AG08396 (cell line): Measurements from ENCODE around the gene NCF4.

ENCODE experiments used
- DNase-seq: peaks from one replicate; pipeline ENCODE4 v3.0.0; 2012; ENCODE audit warnings: low spot score, mixed read lengths

The NCF4 gene

DNA sequence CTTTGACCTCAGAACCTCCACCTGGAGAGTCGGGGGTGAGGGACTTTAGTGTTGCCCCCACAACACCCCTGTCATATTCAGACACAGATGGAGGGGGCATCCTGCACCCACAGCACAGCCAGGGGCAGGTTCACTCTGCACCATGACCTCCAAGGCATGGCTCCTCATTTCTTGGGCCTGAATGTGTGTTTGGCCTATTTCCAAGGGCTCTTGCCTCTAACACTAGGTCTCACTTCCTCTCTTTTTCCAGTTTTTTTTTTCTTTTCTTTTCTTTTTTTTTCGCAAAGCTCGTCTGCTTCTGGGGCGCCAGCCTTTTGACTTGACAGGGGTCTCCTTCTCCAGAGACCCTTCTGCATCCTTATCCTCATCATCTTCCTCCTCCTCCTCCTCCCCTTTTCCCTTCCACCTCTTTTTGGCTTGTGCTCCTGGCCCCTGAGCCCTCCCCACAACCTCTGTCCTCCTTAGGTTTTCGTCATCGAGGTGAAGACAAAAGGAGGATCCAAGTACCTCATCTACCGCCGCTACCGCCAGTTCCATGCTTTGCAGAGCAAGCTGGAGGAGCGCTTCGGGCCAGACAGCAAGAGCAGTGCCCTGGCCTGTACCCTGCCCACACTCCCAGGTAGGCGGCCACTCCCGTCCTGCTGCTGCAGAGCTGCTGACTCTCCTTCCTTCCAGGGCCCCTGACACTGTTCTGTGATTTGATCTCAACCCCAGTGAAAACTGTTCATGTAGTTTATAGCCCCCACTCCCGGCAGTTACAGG is 3.8 kb downstream of the NCF4 start:
- DNase-seq = no peak

DNA sequence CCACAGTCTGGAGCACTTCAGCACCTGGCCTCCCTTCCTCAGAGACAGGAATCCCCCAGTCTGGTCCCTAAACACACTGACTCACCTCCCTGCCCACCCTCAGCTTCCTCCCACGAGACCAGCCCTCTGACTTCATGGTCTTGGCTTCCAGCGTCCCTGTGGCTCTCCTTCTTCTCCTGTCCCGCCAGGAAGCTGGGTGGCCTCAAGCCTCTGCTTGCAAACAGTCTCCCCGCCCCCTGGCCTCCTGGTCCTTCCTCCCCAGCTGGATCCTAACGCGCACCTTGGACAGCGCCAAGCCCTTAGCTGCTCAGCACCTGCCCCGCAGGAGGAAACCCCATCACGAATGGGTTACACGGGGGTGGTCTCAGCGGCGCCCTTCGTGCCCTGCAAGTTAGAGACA is 4.5 kb downstream of the NCF4 start:
- no peak for DNase-seq

DNA sequence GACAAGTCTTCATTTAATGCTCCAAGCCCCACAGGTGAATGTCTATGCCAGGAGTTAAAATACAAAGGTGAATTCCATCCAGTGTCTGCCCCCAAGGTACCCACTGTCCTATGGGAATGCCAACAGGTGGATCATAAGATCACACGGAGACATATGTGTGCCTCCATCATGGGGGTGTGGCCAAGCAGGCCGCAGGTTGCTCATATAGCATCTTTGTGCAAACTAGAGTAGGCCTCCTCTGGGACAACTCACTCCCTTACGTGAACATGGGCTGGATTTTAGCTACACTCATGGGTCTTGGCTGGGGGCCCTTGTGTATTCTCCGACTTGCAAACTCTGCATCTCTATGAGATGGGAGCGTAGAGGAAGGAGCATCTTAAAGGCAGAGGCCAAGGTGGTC is 6.9 kb downstream of the NCF4 start:
- no peak for DNase-seq

DNA sequence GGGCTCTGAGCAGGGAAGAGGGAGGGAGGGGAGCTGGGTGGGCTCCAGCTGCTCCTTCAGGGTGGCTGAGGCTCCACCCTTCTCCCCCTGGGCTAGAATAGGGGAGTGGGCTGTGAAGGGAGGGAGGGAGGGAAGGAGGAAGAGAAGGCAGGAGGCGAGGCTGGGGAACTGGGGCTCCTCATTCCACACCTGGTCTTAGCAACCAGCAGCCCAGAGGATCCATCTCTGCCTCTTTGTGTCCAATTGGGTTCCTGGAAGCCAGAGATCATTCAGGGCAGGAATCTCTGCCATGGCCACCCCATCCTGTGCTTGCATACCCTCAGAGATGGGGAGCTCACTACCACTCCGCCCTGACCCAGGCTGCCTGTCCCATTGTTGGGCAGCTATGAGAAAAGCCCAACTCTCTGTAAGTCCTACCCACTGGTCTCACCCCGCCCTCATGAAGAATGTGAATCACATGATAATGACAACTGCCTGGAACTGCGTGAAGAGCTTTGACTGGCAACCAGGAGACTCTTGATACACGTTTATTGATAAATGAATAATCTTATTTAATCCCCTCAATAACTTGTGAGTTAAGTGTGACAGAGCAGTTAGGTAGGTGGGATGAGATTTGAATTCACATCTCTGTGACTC is 7.9 kb downstream of the NCF4 start:
- no peak for DNase-seq

- no peak for DNase-seq
Observed at GRCh38 chr22:36870250-36870649, 9.4 kb downstream of the NCF4 start.

GRCh38 chr22:36871669-36872081 is 10.9 kb downstream of the NCF4 start:
- DNase-seq = no peak

GRCh38 chr22:36872084-36872483 is 11.3 kb downstream of the NCF4 start:
- no peak for DNase-seq

DNA sequence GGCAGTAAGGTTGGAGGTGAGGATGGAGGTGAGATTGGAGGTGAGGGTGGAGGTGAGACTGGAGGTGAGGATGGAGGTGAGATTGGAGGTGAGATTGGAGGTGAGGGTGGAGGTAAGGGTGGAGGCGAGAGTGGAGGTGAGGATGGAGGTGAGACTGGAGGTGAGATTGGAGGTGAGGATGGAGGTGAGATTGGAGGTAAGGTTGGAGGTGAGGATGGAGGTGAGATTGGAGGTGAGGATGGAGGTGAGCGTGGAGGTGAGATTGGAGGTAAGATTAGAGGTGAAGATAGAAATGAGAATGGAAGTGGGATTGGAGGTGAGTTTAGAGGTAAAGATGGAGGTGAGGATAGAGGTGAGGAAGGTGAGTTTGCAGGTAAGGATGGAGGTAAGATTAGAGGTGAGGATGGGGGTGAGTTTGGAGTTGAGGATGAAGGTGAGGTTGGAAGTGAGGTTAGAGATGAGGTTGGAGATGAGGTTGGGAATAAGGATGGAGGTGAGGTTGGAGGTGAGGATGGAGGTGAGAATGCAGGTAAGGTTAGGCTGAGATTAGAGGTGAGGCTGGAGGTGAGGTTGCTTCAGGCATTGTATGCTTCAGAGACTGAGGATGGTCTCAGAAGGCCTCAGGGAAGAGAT is 12.2 kb downstream of the NCF4 start:
- no peak for DNase-seq

- peak; percentile 76 for DNase-seq
Observed at GRCh38 chr22:36873614-36874308, 13.0 kb downstream of the NCF4 start.

DNA sequence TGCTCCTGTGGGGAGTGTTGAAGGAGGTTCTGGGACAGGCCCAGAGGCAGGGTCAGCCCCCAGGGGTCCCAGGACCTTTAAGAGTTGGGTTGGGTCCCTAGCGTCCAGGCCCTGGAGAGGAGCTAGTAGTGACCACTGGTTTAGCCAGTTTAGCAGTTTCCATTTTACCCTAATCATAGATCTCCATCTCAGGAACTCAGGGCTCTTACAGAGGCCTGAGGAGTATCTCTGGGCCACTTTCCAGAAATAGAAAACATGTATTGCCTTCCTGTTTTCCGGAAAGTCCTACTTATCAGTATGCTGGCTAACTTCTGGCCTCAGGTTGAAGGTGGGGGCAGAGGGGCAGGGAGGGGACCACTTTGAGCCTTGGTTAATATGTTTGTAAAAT is 13.5 kb downstream of the NCF4 start:
- no peak for DNase-seq

DNA sequence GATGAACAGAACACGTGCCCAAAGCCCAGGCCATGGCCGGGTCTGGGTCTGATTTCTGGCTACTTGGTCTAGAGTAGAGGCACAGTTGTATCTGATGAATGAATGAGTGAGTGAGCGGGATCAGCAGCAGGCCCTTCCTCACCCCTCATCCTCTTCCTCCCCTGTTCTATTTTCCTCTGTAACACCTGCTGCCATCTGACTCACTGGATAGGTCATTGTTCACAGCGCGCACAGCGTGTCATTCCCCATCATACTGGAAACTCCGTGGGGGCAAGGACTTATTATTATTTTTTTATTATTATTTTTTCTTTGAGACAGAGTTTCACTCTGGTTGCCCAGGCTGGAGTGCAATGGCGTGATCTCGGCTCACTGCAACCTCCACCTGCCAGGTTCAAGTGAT is 13.9 kb downstream of the NCF4 start:
- no peak for DNase-seq

- no peak for DNase-seq
Observed at GRCh38 chr22:36875741-36876140, 14.9 kb downstream of the NCF4 start.

DNA sequence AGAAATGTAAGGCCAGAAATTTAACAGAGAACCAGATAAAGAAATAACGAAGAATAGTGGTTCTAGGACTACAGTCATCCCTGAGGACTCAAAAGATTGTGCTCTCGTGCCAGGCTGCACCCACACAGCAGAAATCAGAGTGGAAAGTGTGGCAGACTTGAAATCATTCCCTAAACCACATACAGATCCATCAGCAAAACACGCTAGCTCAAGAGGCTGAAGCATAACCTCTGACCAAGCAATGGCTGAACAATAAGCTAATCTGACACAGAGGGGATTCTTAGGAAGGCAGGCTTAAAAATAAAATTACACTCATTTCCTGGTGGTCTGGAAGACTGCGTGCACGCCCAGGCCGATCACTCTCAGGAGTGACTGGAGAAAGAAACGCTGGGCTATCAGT is 19.0 kb downstream of the NCF4 start:
- peak; percentile 25 for DNase-seq

DNA sequence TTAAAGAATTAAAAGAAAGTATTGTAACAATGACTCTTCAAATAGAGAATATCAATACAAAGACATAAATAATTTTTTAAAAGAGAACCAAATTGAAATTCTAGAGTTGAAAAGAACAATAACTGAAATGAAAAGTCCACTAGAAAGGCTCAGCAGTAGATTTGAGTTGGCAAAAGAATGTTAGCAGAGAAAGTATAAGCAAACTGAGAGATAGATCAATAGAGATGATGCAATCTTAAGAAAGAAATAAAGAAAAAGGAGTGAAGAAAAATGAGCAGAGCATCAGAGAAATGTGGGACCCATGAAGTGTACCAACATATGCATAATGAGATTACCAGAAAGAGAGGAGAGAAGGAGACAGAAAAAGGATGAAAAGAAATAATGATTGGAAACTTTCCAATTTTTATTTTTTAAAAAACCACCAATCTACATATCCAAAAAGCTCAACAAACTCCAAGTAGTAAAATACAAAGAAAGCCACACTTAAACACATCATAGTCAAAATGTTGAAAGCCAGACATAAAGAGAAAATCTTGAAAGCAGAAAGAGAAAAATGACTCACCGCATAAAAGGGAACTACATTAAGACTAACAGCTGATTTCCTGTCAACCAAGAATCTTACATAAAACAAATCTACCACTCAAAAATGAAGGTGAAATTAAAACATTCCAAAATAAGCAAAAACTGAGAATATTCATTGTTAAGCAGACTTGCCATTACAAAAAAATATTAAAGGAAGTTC is 20.9 kb downstream of the NCF4 start:
- no peak for DNase-seq

DNA sequence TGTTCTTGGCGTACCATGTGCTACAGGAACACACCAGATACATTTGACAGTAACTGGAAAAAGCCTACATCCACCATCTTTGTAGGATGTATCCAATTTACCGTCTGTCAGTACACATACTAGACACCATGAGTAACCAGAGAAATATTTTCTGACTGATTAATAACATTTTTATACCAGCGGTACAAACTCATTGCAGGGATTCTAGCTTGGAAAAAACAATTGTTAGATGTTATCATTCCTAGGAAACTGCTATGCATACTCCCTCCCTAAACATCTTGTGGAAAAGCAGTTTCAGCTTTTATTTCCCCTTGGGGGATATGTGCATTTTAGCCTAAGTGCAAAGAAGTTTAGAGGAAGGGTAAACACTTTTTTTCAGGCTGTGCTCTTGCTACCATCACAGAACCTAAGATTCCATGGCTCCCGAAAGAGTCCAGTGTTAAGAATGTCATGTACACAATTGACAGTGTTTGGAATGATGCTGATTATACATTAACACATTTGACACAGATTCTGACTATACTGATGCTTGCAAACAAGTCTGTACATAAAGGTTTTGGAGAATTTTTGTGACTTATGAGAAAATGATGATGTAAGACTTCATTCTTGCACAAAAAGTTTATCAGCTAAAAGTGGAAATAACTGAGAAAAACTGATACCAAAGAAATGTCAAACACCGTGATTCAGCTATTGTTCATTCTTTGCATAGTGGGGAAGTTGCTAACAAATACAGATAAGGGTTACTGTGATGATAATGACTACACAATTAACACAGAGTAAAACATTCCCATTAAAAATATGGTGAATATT is 23.7 kb downstream of the NCF4 start:
- no peak for DNase-seq

DNA sequence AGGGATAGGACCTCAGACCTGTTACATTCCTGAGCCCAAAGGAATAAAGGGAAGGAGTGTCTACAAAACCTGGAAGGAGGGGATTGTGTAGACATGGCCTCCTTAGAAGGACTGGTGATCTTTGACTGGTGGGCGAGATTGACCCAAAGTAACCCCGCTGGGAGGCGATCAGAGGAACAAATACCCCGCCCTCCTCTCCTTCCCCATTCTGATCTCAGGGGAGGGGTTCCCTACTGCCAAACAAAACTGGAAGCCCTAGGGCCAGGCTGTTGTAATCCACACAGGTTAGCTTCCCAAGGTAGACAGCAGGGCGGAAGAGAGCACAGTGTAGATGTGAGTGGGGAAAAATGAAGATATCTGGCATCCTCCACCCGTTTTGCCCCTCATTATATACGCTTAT is 24.7 kb downstream of the NCF4 start:
- DNase-seq = no peak

- DNase-seq = no peak
Observed at GRCh38 chr22:36886016-36886415, 25.2 kb downstream of the NCF4 start.

DNA sequence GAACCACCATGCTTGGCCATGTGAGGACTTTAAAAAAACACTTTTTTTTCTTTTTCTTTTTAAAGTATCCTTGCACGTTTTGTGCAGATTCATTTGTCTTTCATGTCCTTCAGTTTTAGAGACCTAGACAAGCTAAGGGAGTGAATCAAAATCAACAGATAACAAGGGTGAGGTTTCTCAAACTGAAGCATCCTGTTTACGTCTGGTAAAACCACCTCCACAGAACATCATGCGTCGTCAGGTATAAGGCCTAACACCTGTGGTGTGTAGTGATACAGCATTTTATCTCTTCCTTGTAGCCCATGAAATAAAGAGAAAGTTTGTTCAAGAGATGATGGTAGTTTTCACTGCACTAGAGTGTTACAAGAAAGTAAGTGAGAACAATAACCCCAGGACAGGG is 26.4 kb downstream of the NCF4 start:
- no peak for DNase-seq

DNA sequence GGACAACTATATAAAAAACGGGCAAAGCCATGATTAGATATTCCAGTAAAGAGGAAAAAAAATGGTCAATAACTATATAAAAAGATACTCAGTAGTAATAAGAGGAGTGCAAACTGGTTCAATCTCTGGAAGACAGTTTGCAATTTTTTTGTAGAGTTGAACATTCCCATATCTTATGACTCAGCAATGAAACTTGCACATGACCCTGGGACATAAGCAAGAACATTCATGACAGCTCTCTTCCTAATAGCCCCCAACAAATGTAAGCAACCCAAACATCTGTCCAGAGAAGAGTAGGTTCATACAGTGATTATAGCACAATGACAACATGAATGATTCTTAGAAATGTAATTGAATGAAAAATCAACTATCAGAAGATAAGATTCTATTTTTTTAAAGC is 30.8 kb downstream of the NCF4 start:
- no peak for DNase-seq

GRCh38 chr22:36892292-36892691 is 31.5 kb downstream of the NCF4 start:
- no peak for DNase-seq

DNA sequence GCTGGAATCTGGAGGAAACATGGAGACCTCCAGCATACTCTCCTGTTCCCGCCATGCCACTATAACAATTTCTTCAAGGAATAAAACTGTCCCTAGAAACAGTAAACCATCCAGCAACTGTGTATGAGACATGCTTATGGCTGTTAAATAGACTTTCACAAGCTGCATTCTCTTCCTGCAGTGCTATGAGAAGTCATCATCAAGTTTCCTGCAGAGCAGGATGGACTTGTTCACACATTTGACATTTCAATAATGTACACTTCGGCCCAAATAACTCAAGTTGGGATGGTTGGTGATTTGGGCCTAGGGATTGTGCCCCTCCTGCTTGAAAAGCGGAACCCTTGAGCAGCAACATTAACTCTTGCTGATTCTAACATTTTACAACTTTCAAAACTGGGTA is 32.5 kb downstream of the NCF4 start:
- no peak for DNase-seq
